GM21528 (cell line): ENCODE results near the gene P3R3URF.

Experiments used
- ATAC-seq: cut with Tn5 transposase; IDR thresholded peaks from one replicate; pipeline ENCODE4 v1.9.1; 2021; ENCODE audit warnings: mild to moderate bottlenecking, moderate library complexity; ENCODE audit not compliant: unreplicated experiment, low FRiP score

Gene P3R3URF

GRCh38 chr1:46194641-46195193, 18.4 kb upstream of the P3R3URF start:
- ATAC-seq: no peak

- ATAC-seq: no peak
These were observed 17.8 kb upstream of the P3R3URF start for GRCh38 chr1:46193984-46194570.

GRCh38 chr1:46193285-46193684, 17.0 kb upstream of the P3R3URF start:
- no peak for ATAC-seq

GRCh38 chr1:46192171-46192570, 15.9 kb upstream of the P3R3URF start:
- ATAC-seq: no peak

GRCh38 chr1:46191033-46191701, 14.9 kb upstream of the P3R3URF start:
- no peak for ATAC-seq

GRCh38 chr1:46190539-46190938, 14.3 kb upstream of the P3R3URF start:
- no peak for ATAC-seq

- ATAC-seq: no peak
These were observed 12.2 kb upstream of the P3R3URF start for GRCh38 chr1:46188295-46189030.

- no peak for ATAC-seq
These were observed 11.0 kb upstream of the P3R3URF start for GRCh38 chr1:46187106-46187869.

- ATAC-seq: no peak
These were observed 9.8 kb upstream of the P3R3URF start for GRCh38 chr1:46186076-46186475.

- ATAC-seq: no peak
These were observed 8.8 kb upstream of the P3R3URF start for GRCh38 chr1:46184920-46185658.

- ATAC-seq: no peak
These were observed 7.8 kb upstream of the P3R3URF start for GRCh38 chr1:46183926-46184557.

- ATAC-seq: no peak
These were observed 7.0 kb upstream of the P3R3URF start for GRCh38 chr1:46183079-46183847.

- ATAC-seq: no peak
These were observed 5.3 kb upstream of the P3R3URF start for GRCh38 chr1:46181343-46182260.

- no peak for ATAC-seq
These were observed 3.9 kb upstream of the P3R3URF start for GRCh38 chr1:46180082-46180616.

- no peak for ATAC-seq
These were observed 3.1 kb upstream of the P3R3URF start for GRCh38 chr1:46179138-46180081.

GRCh38 chr1:46175243-46175642, 1.0 kb downstream of the P3R3URF start:
- ATAC-seq: no peak
